ENCODE measurements around the gene ESPNL.

The ESPNL gene

GRCh38 chr2:238093181-238094140, 6.7 kb upstream of the ESPNL start:
- H2BK120ac ChIP-seq (ENCODE audit: low read depth, low read length): no peak overlapping the region
- H3K79me1 ChIP-seq (ENCODE audit: low read length): no peaks in the 10 kb centered on the region
- H2BK5ac ChIP-seq (ENCODE audit: low read length): no peak overlapping the region
- no peak overlapping the region for H3K18ac ChIP-seq (ENCODE audit: low read length)
- H3K56ac ChIP-seq (ENCODE audit: low read length): no peak overlapping the region
- no peak overlapping the region for H2AK5ac ChIP-seq (ENCODE audit: low read length)
- no peaks in the 10 kb centered on the region for H3K79me2 ChIP-seq (ENCODE audit: control insufficient read depth, insufficient read depth, low read length)
- H3K23ac ChIP-seq (ENCODE audit: low read length): no peak overlapping the region
- no peak overlapping the region for H3K4me2 ChIP-seq (ENCODE audit: low read length)
- no peak overlapping the region for H3K4ac ChIP-seq (ENCODE audit: low read depth, low read length)
- no peak overlapping the region for H2BK15ac ChIP-seq (replicated peaks; ENCODE audit: low read depth)
- DNase-seq: no peak
- peaks cover 2% of the 10 kb centered on the region for H3K36me3 ChIP-seq (ENCODE audit: control insufficient read depth, insufficient read depth, low read length)
- H4K5ac ChIP-seq (ENCODE audit: low read length): no peak overlapping the region
- WGBS (ENCODE audit: extremely low coverage, insufficient coverage, low lambda C conversion rate): no CpG with 5 or more reads among the region's 26 CpGs
- no peak overlapping the region for H4K8ac ChIP-seq (ENCODE audit: low read depth, low read length)
- no peaks in the 10 kb centered on the region for H3K4me1 ChIP-seq (ENCODE audit: control insufficient read depth, low read depth, low read length)
- no peak overlapping the region for H3K27ac ChIP-seq (ENCODE audit: low read depth, low read length)
- no peak overlapping the region for H3K4me3 ChIP-seq (ENCODE audit: low read length)
- H3K27me3 ChIP-seq (ENCODE audit: insufficient read depth, low read length, poor library complexity): no peaks in the 10 kb centered on the region
- H3K9ac ChIP-seq (ENCODE audit: low read length): no peak overlapping the region

- Histone ChIP-seq H3K27ac (ENCODE audit: low read depth, low read length) (no peak overlapping the region), H3K36me3 (ENCODE audit: control insufficient read depth, insufficient read depth, low read length) (peaks cover 2% of the 10 kb centered on the region)
- WGBS (ENCODE audit: extremely low coverage, insufficient coverage, low lambda C conversion rate): no CpG with 5 or more reads among the region's 17 CpGs
Observed at GRCh38 chr2:238094438-238095022, 5.6 kb upstream of the ESPNL start.

GRCh38 chr2:238095143-238095542, 5.0 kb upstream of the ESPNL start:
- DNase-seq: no peak
- Histone ChIP-seq H3K79me1 (ENCODE audit: low read length) (no peaks in the 10 kb centered on the region), H3K23ac (ENCODE audit: low read length) (no peak overlapping the region), H2AK5ac (ENCODE audit: low read length) (no peak overlapping the region), H3K36me3 (ENCODE audit: control insufficient read depth, insufficient read depth, low read length) (peaks cover 2% of the 10 kb centered on the region), H3K56ac (ENCODE audit: low read length) (no peak overlapping the region), H2BK5ac (ENCODE audit: low read length) (no peak overlapping the region), H3K4me2 (ENCODE audit: low read length) (no peak overlapping the region), H3K27me3 (ENCODE audit: insufficient read depth, low read length, poor library complexity) (no peaks in the 10 kb centered on the region), H3K4me1 (ENCODE audit: control insufficient read depth, low read depth, low read length) (no peaks in the 10 kb centered on the region), H4K5ac (ENCODE audit: low read length) (no peak overlapping the region), H3K27ac (ENCODE audit: low read depth, low read length) (no peak overlapping the region), H2BK120ac (ENCODE audit: low read depth, low read length) (no peak overlapping the region), H3K4ac (ENCODE audit: low read depth, low read length) (no peak overlapping the region), H3K79me2 (ENCODE audit: control insufficient read depth, insufficient read depth, low read length) (no peaks in the 10 kb centered on the region), H3K9ac (ENCODE audit: low read length) (no peak overlapping the region), H3K18ac (ENCODE audit: low read length) (no peak overlapping the region), H3K4me3 (ENCODE audit: low read length) (no peak overlapping the region), H2BK15ac (replicated peaks; ENCODE audit: low read depth) (no peak overlapping the region), H4K8ac (ENCODE audit: low read depth, low read length) (no peak overlapping the region)
- WGBS (ENCODE audit: extremely low coverage, insufficient coverage, low lambda C conversion rate): no CpG with 5 or more reads among the region's 7 CpGs

More at GRCh38 chr2:238094438-238095022, 5.6 kb upstream of the ESPNL start:
- no peaks in the 10 kb centered on the region for H3K27me3 ChIP-seq (ENCODE audit: insufficient read depth, low read length, poor library complexity)
- H3K4me3 ChIP-seq (ENCODE audit: low read length): no peak overlapping the region
- no peak overlapping the region for H3K4ac ChIP-seq (ENCODE audit: low read depth, low read length)
- H4K8ac ChIP-seq (ENCODE audit: low read depth, low read length): no peak overlapping the region
- H3K4me2 ChIP-seq (ENCODE audit: low read length): no peak overlapping the region
- H3K9ac ChIP-seq (ENCODE audit: low read length): no peak overlapping the region
- H3K18ac ChIP-seq (ENCODE audit: low read length): no peak overlapping the region
- no peak overlapping the region for H2BK5ac ChIP-seq (ENCODE audit: low read length)
- H2BK15ac ChIP-seq (replicated peaks; ENCODE audit: low read depth): no peak overlapping the region
- no peak overlapping the region for H3K56ac ChIP-seq (ENCODE audit: low read length)
- H2BK120ac ChIP-seq (ENCODE audit: low read depth, low read length): no peak overlapping the region
- no peaks in the 10 kb centered on the region for H3K79me1 ChIP-seq (ENCODE audit: low read length)
- no peak for DNase-seq
- no peak overlapping the region for H4K5ac ChIP-seq (ENCODE audit: low read length)
- H3K79me2 ChIP-seq (ENCODE audit: control insufficient read depth, insufficient read depth, low read length): no peaks in the 10 kb centered on the region
- no peaks in the 10 kb centered on the region for H3K4me1 ChIP-seq (ENCODE audit: control insufficient read depth, low read depth, low read length)
- H2AK5ac ChIP-seq (ENCODE audit: low read length): no peak overlapping the region
- H3K23ac ChIP-seq (ENCODE audit: low read length): no peak overlapping the region

GRCh38 chr2:238096311-238097011, 3.7 kb upstream of the ESPNL start:
- Histone ChIP-seq H3K27ac (ENCODE audit: low read depth, low read length) (no peak overlapping the region), H3K56ac (ENCODE audit: low read length) (no peak overlapping the region), H2BK5ac (ENCODE audit: low read length) (no peak overlapping the region), H3K23ac (ENCODE audit: low read length) (no peak overlapping the region), H2BK15ac (replicated peaks; ENCODE audit: low read depth) (no peak overlapping the region), H2AK5ac (ENCODE audit: low read length) (no peak overlapping the region), H4K5ac (ENCODE audit: low read length) (no peak overlapping the region), H4K8ac (ENCODE audit: low read depth, low read length) (no peak overlapping the region), H2BK120ac (ENCODE audit: low read depth, low read length) (no peak overlapping the region), H3K18ac (ENCODE audit: low read length) (no peak overlapping the region), H3K4me1 (ENCODE audit: control insufficient read depth, low read depth, low read length) (no peaks in the 10 kb centered on the region), H3K79me2 (ENCODE audit: control insufficient read depth, insufficient read depth, low read length) (no peaks in the 10 kb centered on the region), H3K9ac (ENCODE audit: low read length) (no peak overlapping the region), H3K79me1 (ENCODE audit: low read length) (no peaks in the 10 kb centered on the region), H3K4me3 (ENCODE audit: low read length) (no peak overlapping the region), H3K36me3 (ENCODE audit: control insufficient read depth, insufficient read depth, low read length) (peaks cover 2% of the 10 kb centered on the region), H3K4me2 (ENCODE audit: low read length) (no peak overlapping the region), H3K4ac (ENCODE audit: low read depth, low read length) (no peak overlapping the region), H3K27me3 (ENCODE audit: insufficient read depth, low read length, poor library complexity) (no peaks in the 10 kb centered on the region)
- no peak for DNase-seq
- WGBS (ENCODE audit: extremely low coverage, insufficient coverage, low lambda C conversion rate): no CpG with 5 or more reads among the region's 22 CpGs

- Histone ChIP-seq H3K4ac (ENCODE audit: low read depth, low read length) (no peak overlapping the region), H3K23ac (ENCODE audit: low read length) (no peak overlapping the region), H3K56ac (ENCODE audit: low read length) (no peak overlapping the region), H3K4me1 (ENCODE audit: control insufficient read depth, low read depth, low read length) (no peaks in the 10 kb centered on the region), H3K9ac (ENCODE audit: low read length) (no peak overlapping the region), H3K36me3 (ENCODE audit: control insufficient read depth, insufficient read depth, low read length) (no peaks in the 10 kb centered on the region), H3K79me2 (ENCODE audit: control insufficient read depth, insufficient read depth, low read length) (no peaks in the 10 kb centered on the region), H3K27ac (ENCODE audit: low read depth, low read length) (no peak overlapping the region), H2BK5ac (ENCODE audit: low read length) (no peak overlapping the region), H2BK15ac (replicated peaks; ENCODE audit: low read depth) (no peak overlapping the region), H4K5ac (ENCODE audit: low read length) (no peak overlapping the region), H3K4me2 (ENCODE audit: low read length) (no peak overlapping the region), H4K8ac (ENCODE audit: low read depth, low read length) (no peak overlapping the region), H3K79me1 (ENCODE audit: low read length) (no peaks in the 10 kb centered on the region), H3K4me3 (ENCODE audit: low read length) (no peak overlapping the region), H2AK5ac (ENCODE audit: low read length) (no peak overlapping the region), H3K27me3 (ENCODE audit: insufficient read depth, low read length, poor library complexity) (no peaks in the 10 kb centered on the region), H3K18ac (ENCODE audit: low read length) (no peak overlapping the region), H2BK120ac (ENCODE audit: low read depth, low read length) (no peak overlapping the region)
- no CpG with 5 or more reads among the region's 19 CpGs for WGBS (ENCODE audit: extremely low coverage, insufficient coverage, low lambda C conversion rate)
- no peak for DNase-seq
Observed at GRCh38 chr2:238097201-238097987, 2.7 kb upstream of the ESPNL start.

All from mesendoderm (in vitro differentiated cells).